ENCODE measurements around the gene PI4KB. TPM values are rescaled to one million over a fixed set of nuclear protein-coding genes. Genes with fewer than 3 reads are reported as not detected.

The PI4KB gene
- total and polyA plus RNA-seq, 2 donors from 2014 or later, result 43.5 to 60.9 TPM

DNA sequence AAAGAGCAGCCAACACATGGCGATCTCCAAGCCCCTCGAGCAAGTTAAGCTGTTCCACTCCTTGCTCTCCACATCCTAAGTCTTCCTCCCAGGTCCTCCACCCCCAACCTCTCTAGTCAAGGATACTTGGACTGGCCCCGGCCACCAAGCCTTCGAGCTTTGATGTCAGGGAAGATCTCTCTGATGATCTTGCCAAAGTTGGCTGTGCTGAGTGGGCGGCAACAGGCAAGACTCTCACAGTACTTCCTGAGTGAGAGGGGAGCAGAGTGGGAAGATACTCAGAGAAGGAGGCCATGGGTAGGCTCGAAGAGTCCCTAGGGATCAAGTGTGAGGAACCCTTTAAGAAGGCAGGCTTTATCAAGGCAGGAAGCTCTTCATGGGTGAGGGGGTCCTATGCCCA lies 17.1 kb upstream of the PI4KB start:
- H3K9me3 ChIP-seq (ENCODE audit: control insufficient read depth in 2 of 3, insufficient read depth in 1 of 3, low read length in 3 of 3), result no peaks in the 10 kb centered on the region
- intact Hi-C loops (cut with DNase I), result loop anchor here (5.0 kb wide), 1 partner anchor 42 kb away; no protein-coding TSS in a partner anchor
- peaks cover 6 to 14% (median 12%) of the 10 kb centered on the region in 3 donors for H3K36me3 ChIP-seq (ENCODE audit: control insufficient read depth in 2 of 3, insufficient read depth in 3 of 3, low read length in 3 of 3)
- H3K9ac ChIP-seq (ENCODE audit: low read length in 3 of 3), result no peak overlapping the region
- H3K4me3 ChIP-seq (ENCODE audit: low read length in 3 of 3), result no peak overlapping the region
- FAIRE-seq (no peak), DNase-seq (no peak)
- no peaks in the 10 kb centered on the region for H3K27me3 ChIP-seq (ENCODE audit: control insufficient read depth, insufficient read depth, low read length)
- TF ChIP-seq, protein P1, sequence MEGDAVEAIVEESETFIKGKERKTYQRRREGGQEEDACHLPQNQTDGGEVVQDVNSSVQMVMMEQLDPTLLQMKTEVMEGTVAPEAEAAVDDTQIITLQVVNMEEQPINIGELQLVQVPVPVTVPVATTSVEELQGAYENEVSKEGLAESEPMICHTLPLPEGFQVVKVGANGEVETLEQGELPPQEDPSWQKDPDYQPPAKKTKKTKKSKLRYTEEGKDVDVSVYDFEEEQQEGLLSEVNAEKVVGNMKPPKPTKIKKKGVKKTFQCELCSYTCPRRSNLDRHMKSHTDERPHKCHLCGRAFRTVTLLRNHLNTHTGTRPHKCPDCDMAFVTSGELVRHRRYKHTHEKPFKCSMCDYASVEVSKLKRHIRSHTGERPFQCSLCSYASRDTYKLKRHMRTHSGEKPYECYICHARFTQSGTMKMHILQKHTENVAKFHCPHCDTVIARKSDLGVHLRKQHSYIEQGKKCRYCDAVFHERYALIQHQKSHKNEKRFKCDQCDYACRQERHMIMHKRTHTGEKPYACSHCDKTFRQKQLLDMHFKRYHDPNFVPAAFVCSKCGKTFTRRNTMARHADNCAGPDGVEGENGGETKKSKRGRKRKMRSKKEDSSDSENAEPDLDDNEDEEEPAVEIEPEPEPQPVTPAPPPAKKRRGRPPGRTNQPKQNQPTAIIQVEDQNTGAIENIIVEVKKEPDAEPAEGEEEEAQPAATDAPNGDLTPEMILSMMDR (IDR thresholded peaks at IDR 0.05; ENCODE audit: borderline replicate concordance, extremely low read depth, insufficient read depth), result no peak
- peaks cover 5 to 14% (median 11%) of the 10 kb centered on the region in 3 donors for H3K4me1 ChIP-seq (ENCODE audit: control insufficient read depth in 2 of 3, insufficient read depth in 2 of 3, low read depth in 1 of 3, low read length in 3 of 3)
- no peak overlapping the region for H3K27ac ChIP-seq (ENCODE audit: low read depth in 2 of 2, low read length in 2 of 2)

DNA sequence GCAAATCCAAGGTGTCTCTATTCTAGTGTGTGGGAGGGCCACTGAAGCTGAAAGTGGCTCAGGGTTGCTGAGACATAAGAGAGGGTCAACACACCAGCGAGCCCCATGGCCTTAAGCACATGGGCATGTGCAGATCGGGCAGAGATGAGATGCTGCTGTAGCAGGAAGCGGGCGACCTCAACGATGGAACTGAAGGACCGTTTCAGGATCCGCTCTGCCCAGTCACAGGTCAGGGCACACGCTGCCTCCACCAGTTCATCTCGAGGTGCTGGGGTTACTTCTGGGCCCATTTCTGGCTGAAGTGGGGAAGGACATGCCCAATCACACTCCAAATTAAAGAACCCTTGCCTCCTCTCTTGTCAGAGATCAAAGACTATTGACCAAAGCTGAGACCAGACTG lies 16.4 kb upstream of the PI4KB start:
- peaks cover 6 to 14% (median 12%) of the 10 kb centered on the region in 3 donors for H3K36me3 ChIP-seq (ENCODE audit: control insufficient read depth in 2 of 3, insufficient read depth in 3 of 3, low read length in 3 of 3)
- H3K4me3 ChIP-seq (ENCODE audit: low read length in 3 of 3), result no peak overlapping the region
- no peak overlapping the region for H3K27ac ChIP-seq (ENCODE audit: low read depth in 2 of 2, low read length in 2 of 2)
- no peak for DNase-seq
- no peak overlapping the region for H3K9ac ChIP-seq (ENCODE audit: low read length in 3 of 3)
- intact Hi-C loops (cut with DNase I), result loop anchor here (5.0 kb wide), 1 partner anchor 41 kb away; no protein-coding TSS in a partner anchor
- no peaks in the 10 kb centered on the region for H3K9me3 ChIP-seq (ENCODE audit: control insufficient read depth in 2 of 3, insufficient read depth in 1 of 3, low read length in 3 of 3)
- H3K4me1 ChIP-seq (ENCODE audit: control insufficient read depth in 2 of 3, insufficient read depth in 2 of 3, low read depth in 1 of 3, low read length in 3 of 3), result peaks cover 5 to 14% (median 11%) of the 10 kb centered on the region in 3 donors
- TF ChIP-seq, protein P1 (IDR thresholded peaks at IDR 0.05; ENCODE audit: borderline replicate concordance, extremely low read depth, insufficient read depth), result no peak
- no peak for FAIRE-seq
- no peaks in the 10 kb centered on the region for H3K27me3 ChIP-seq (ENCODE audit: control insufficient read depth, insufficient read depth, low read length)

DNA sequence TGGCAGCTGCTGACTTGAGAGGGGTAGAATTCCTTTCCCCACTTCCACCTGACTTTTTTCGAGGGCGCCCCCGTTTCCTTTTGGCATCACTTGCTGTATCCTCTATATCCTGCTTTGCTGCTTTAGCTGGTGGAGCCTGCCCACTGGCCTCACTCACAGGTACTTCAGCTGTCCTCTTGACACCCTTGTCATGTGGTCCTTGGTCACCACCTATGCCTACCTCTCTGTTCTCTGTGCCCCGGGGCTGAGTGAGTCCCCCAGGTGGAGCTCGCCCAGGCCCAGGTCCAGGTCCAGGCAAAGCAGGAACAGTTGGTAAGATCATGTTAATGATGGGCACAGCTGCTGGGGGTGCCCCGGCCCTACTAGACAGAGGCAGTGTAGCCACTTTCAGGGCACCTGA lies 15.4 kb upstream of the PI4KB start:
- Histone ChIP-seq H3K9ac (ENCODE audit: low read length in 3 of 3) (no peak overlapping the region), H3K36me3 (ENCODE audit: control insufficient read depth in 2 of 3, insufficient read depth in 3 of 3, low read length in 3 of 3) (peaks cover 6 to 14% (median 12%) of the 10 kb centered on the region in 3 donors), H3K27me3 (ENCODE audit: control insufficient read depth, insufficient read depth, low read length) (no peaks in the 10 kb centered on the region), H3K4me1 (ENCODE audit: control insufficient read depth in 2 of 3, insufficient read depth in 2 of 3, low read depth in 1 of 3, low read length in 3 of 3) (peaks cover 5 to 13% (median 8%) of the 10 kb centered on the region in 3 donors), H3K4me3 (ENCODE audit: low read length in 3 of 3) (no peak overlapping the region), H3K9me3 (ENCODE audit: control insufficient read depth in 2 of 3, insufficient read depth in 1 of 3, low read length in 3 of 3) (no peaks in the 10 kb centered on the region), H3K27ac (ENCODE audit: low read depth in 2 of 2, low read length in 2 of 2) (no peak overlapping the region)
- DNase-seq (no peak), FAIRE-seq (no peak)
- intact Hi-C loops (cut with DNase I), result loop anchor here (5.0 kb wide), 1 partner anchor 40 kb away; no protein-coding TSS in a partner anchor
- TF ChIP-seq, protein P1 (IDR thresholded peaks at IDR 0.05; ENCODE audit: borderline replicate concordance, extremely low read depth, insufficient read depth), result no peak

DNA sequence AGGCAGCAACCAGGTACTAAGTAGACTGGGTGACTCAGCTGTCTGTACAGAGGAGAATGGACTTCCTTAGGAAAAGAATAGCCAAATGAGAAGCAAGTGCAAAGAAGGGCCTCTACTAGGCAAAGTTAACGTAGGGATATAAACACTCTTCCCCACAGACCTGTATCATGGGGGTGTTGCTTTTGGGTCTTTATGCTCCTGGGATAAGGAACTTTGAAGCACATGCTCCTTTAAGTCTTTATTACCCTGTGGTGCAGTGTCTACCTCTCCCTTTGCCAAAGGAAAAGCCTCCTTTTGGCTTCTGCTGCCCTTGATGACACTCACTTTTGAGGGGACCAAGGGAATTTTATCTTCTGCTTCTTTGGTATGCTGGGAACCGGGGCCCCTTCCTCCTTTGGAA lies 14.8 kb upstream of the PI4KB start:
- Histone ChIP-seq H3K36me3 (ENCODE audit: control insufficient read depth in 2 of 3, insufficient read depth in 3 of 3, low read length in 3 of 3) (peaks cover 6 to 14% (median 12%) of the 10 kb centered on the region in 3 donors), H3K9me3 (ENCODE audit: control insufficient read depth in 2 of 3, insufficient read depth in 1 of 3, low read length in 3 of 3) (no peaks in the 10 kb centered on the region), H3K4me1 (ENCODE audit: control insufficient read depth in 2 of 3, insufficient read depth in 2 of 3, low read depth in 1 of 3, low read length in 3 of 3) (peaks cover 5 to 11% (median 7%) of the 10 kb centered on the region in 3 donors), H3K4me3 (ENCODE audit: low read length in 3 of 3) (no peak overlapping the region), H3K27ac (ENCODE audit: low read depth in 2 of 2, low read length in 2 of 2) (no peak overlapping the region), H3K27me3 (ENCODE audit: control insufficient read depth, insufficient read depth, low read length) (no peaks in the 10 kb centered on the region), H3K9ac (ENCODE audit: low read length in 3 of 3) (no peak overlapping the region)
- intact Hi-C loops (cut with DNase I), result loop anchor here (5.0 kb wide), 1 partner anchor 40 kb away; no protein-coding TSS in a partner anchor
- no peak for FAIRE-seq
- no peak for DNase-seq
- TF ChIP-seq, protein P1 (IDR thresholded peaks at IDR 0.05; ENCODE audit: borderline replicate concordance, extremely low read depth, insufficient read depth), result no peak
